Right lobe of liver (tissue), 4 donors: ENCODE measurements around the gene VDR.

ENCODE experiments used
- POLR2A ChIP-seq: fragments of 450-650 bp; IDR thresholded peaks from one replicate; pipeline ENCODE4 v1.6.1; 2017; ENCODE audit warnings: antibody characterized with exemption, mild to moderate bottlenecking
- TF ChIP-seq, protein P1 (sequence below), 4 donors: fragments of 200-600 bp in 3 of 4; fragments of 450-650 bp in 1 of 4; IDR thresholded peaks; one replicate each; pipeline versions ENCODE4 v1.5.1 to v1.8.0; 2016 to 2022; ENCODE audit warnings: antibody characterized with exemption in 4 of 4, mild to moderate bottlenecking in 2 of 4
- donor health status: DM: no; HTN: no; CAD: no.
- donor health status: DM: no; HTN: no; CAD: no.
- donor health status: DM: no; HTN: yes; CAD: no.

DNA sequence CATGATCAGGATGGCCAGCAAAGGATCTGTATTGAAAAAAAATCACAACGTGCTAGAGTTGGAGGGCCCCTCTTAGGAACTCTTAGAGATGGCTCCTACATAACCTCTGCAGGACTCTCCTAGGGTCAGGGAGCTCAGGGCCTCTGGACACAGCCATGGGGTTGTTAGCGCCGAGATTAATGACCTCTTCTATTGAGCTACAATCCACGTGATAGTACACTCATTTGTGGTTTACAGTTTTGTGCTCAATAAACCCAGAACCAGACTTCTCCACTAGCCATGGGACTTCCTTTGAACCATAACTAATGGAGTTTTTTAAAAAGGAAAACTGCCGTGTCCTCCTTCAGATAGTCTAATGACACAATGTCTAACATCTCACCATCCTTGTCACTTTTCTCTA is 55.5 kb downstream of the VDR start:
- TF ChIP-seq, protein P1, sequence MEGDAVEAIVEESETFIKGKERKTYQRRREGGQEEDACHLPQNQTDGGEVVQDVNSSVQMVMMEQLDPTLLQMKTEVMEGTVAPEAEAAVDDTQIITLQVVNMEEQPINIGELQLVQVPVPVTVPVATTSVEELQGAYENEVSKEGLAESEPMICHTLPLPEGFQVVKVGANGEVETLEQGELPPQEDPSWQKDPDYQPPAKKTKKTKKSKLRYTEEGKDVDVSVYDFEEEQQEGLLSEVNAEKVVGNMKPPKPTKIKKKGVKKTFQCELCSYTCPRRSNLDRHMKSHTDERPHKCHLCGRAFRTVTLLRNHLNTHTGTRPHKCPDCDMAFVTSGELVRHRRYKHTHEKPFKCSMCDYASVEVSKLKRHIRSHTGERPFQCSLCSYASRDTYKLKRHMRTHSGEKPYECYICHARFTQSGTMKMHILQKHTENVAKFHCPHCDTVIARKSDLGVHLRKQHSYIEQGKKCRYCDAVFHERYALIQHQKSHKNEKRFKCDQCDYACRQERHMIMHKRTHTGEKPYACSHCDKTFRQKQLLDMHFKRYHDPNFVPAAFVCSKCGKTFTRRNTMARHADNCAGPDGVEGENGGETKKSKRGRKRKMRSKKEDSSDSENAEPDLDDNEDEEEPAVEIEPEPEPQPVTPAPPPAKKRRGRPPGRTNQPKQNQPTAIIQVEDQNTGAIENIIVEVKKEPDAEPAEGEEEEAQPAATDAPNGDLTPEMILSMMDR (IDR thresholded peaks at IDR 0.05) = no peak
- no peak for TF ChIP-seq POLR2A
